GM18517 (cell line): ENCODE data around the gene RWDD3.

Experiments
- ATAC-seq: cut with Tn5 transposase; IDR thresholded peaks from one replicate; pipeline ENCODE4 v1.9.1; 2021; ENCODE audit warnings: mild to moderate bottlenecking, moderate library complexity; ENCODE audit not compliant: unreplicated experiment

RWDD3 gene, protein sequence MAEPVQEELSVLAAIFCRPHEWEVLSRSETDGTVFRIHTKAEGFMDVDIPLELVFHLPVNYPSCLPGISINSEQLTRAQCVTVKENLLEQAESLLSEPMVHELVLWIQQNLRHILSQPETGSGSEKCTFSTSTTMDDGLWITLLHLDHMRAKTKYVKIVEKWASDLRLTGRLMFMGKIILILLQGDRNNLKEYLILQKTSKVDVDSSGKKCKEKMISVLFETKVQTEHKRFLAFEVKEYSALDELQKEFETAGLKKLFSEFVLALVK

DNA sequence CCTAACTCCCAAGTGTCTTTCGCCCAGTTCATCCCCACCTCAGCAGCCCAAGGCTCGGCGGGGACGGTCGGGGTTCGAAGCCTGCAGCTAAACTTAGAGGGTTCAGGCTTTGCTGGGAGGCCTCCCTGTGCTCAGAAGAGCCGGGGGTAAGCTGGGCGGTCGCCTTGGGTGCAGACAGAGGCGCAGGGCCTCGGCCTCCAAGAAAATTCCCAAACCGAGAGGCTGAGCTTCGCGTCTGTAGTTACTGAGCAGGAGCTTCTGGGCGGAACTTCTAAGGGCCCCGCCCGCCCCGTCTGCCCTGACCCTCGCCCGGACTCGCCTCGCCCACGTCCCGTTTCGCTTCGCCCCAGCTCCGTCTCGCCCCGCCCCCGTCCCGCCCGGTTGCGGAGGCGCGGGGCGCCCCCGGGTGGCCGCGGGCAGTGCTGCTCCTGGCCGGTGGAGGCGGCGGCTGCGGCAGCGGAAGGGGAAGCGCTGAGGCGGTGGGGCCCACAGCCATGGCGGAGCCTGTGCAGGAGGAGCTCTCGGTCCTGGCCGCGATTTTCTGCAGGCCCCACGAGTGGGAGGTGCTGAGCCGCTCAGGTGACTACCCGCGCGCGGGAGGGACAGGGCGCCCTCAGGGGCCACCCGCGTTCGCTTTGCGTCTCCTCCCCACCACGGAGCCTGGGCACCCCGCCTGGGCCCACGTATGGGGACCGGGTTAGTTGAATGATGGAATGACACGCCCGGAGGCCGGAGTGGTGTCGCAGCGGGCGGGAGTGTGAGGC is at the start of gene RWDD3:
RWDD3 (plus strand) TSS at position 474 of the 764 bp plus-strand sequence; CDS start at position 495, 21 bp downstream.
- peak; percentile 93 for ATAC-seq

DNA sequence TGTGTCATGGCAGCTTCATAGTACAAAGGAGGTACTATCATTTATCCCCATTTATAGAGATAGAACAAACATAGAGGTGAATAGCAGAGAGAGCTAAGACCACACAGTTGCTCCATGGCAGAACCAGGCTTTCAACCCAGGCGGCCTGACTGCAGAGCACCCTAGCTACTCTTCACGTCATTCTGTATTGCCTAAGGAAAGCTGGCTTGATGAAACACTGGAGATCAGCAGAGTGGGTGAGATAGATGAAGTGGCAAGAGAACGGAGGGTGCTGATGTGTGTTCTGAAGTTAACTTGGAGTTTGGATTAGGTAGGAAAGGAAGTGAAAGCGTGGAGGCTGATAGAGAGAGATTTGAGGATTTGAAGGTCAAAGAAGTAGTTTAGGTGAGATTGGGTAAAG is 47.9 kb upstream of the RWDD3 start:
- ATAC-seq = no peak

DNA sequence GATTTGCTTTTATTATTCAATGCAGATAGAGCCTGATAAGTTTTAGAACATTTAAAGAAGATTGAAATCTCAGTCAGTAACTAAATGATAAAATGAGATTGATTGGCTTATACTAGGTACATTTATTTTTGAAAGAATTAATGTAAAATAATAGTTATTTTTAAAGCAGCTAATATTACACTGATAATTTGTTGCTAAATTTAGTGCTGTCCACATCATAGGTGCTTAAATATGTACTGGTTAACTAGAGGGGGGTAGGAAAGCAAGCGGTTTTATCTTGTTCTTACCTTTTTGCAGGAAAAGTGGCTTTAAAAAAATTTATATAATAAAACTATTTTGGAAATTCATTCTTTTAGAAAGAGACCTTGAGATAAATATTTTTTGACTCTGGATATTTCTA is 40.4 kb upstream of the RWDD3 start:
- no peak for ATAC-seq

DNA sequence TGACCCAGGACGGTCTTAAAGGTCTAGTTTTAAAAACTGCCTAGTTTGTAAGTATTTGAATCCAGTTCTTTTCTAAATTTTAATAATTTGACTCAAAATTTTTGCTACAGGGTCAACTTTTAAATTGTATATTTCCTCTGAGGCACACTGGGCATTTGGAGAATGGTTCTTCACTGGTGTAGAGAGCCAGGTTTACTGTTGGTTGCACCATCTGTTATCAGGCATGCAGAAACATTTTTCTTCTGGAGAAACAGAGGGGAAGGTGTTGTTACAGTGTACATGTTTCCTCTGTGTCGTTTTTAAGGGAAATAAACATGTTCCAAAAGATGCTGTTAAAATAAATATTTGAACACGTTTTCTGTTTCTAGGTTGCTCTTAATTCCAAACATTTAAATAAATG is 39.0 kb upstream of the RWDD3 start:
- ATAC-seq = no peak

DNA sequence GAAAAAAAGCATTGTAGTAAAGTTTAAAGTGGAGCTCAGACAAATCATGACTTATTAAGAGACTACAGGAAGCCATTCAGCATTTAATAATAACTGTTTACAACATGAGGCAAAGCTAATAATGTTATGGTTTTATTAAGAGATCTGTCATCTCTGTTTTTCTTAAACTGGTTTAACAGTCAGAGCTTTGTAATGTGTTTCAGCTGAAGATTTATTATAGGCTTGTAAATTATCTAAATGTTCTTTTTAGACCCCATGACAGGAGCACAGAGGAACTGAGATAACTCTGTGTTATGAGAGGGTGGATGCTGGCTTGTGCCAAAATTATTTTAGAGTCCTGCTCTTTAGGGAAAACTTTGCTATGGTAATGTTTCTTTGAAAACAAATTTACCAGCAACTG is 38.0 kb upstream of the RWDD3 start:
- no peak for ATAC-seq

DNA sequence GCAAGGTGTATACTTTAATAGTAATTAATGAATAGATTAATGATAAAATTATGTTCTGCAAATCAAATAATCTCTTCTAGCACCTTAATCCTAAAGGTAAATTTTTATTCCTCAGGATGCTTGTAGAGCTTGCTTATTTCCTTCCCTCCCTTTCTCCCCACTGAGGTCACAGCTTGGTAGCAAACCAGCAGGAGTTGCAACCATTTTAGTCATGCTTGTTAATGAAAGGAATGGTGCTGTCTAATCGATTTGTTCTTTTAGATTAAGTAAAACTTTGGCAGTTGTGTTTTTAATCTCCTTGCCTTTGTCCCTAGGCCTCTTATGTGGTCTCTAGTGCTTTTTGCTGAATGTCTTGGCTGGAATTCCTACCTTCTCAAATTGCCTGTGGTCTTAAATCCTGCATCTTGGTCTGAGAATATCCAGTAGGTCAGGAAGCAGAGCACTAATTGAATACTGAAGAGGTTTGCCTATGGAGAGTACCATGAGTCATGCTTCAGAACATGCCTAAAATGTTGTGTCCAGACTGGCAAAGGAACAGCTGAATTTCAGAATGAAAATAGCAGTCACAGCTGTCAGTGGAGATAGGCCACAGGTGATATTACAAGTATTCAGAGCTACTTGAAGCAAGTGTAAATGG is 36.3 kb upstream of the RWDD3 start:
- no peak for ATAC-seq

DNA sequence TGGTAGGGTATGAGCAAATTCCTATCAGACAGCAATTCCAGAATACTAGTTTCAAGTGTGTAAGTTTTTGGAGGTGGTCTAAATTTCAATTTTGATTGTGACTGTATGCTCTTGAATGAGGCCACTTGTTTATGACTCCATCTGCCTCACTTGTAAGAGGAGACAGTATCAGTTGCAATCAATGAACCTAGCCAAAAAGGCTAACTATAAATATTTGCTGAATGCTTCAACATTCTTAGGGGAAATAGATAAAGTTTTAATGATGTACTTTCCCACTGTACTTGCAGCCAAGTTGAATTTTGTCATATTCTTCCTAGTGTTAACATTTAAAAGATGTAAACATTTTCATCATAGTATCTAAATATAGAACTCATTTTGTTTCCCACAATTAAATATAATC is 32.1 kb upstream of the RWDD3 start:
- ATAC-seq = no peak

DNA sequence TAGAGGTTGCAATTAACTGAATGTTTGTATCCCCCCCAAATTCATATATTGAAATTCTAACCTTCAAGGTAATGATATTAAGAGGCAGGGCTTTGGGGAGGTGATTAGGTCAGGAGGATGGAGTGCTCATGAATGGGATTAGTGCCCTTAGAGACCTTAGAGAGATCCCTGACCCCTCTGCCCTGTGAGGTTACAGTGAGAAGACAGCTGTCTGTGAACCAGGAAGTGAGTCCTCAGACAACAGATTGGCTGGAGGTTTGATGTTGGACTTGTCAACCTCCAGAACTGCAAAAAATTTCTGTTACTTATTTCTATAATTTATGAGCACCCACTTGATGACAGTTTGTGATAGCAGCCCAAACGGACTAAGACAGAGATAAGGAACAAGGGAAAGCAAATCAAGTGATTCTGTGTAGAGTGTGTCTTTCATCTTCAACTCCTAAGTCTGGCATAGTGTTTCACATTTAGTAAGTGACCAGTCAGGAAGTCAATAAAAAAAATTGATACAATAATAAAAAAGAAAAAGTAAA is 30.0 kb upstream of the RWDD3 start:
- ATAC-seq = no peak

DNA sequence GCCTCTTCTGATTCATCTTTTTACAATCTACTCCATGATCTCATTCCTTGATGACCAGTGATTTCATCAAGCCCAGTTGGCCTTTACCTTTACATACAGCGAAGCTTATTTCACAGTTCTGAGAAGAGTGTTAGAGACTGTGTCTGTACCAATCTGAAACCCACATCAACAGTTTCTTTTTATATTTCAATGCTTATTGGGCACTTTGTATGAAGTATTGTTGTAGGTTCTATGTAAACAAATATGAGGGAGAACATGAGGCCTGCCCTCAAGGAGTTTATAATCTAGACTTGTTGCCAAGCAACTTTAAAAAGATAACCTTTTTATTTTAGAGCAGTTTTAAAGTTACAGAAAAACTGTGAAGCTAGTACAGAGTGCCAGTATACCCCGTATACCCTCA is 27.5 kb upstream of the RWDD3 start:
- ATAC-seq = no peak

DNA sequence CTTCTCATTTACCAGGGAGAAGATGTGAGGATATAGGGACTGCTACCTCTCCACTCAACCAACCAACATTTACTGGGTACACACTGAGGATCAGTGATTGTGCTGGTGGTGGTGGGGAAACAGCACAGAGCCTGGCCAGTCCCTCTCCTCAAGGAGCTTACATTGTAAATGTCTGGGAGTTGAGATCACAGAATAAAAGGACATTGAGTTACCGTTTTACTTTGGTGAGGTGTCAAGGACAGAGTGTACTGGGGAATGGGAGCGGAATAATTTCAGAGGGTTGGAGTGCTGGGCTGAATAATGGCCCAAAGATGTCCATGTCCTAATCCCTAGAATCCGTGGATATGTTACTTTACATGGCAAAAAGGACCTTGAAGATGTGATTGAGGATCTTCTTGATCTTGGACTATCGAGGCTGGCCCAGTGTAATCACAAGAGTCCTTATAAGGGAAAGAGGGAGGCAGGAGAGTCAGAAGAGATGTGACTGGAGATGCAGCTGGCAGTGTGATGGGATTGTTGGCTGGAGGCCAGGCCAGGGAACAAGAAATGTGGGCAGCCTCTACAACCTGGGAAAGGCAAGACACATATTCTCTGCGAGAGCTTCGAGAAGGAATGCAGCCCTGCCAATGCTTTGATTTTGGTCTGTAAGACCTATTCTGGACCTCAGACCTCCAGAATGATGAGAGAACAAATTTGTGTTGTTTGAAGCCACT is 26.6 kb upstream of the RWDD3 start:
- ATAC-seq = no peak

DNA sequence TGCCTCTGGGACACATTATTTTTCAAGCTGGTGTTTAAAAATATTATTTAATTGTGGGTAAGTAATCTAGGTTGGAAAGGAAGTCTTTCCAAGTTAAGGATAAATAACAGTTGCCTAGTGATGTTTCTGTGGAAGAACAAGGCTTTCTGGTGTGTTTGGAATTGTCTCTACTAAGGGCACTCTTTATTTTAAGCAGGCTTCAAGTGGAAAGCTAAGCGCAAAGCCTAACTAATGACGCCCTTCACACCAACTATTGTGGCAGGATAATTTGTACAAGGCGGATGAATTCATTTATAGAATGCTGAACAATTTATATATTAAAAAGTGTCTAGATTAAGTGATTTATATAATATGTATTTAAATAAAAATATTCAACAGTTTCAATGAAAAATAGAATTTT is 25.1 kb upstream of the RWDD3 start:
- no peak for ATAC-seq

DNA sequence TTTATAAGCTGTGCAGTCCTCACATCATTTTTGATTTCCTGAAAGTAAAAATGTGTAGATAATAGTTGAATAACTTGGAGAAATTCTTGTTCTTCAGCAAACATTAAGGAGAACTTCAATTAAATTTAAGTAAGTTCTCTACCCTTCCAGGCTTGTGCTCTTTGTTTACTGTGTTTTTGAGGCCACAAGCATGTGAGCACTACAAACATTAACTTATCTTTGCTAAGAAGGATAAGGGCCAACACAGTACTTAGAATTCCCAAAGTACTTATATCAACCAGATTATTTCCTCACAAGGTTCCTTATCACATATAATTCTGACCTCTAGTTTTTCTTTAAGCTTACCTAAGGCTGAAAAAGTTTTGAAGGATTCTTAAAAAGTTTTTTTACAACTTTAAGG is 24.7 kb upstream of the RWDD3 start:
- ATAC-seq = no peak

DNA sequence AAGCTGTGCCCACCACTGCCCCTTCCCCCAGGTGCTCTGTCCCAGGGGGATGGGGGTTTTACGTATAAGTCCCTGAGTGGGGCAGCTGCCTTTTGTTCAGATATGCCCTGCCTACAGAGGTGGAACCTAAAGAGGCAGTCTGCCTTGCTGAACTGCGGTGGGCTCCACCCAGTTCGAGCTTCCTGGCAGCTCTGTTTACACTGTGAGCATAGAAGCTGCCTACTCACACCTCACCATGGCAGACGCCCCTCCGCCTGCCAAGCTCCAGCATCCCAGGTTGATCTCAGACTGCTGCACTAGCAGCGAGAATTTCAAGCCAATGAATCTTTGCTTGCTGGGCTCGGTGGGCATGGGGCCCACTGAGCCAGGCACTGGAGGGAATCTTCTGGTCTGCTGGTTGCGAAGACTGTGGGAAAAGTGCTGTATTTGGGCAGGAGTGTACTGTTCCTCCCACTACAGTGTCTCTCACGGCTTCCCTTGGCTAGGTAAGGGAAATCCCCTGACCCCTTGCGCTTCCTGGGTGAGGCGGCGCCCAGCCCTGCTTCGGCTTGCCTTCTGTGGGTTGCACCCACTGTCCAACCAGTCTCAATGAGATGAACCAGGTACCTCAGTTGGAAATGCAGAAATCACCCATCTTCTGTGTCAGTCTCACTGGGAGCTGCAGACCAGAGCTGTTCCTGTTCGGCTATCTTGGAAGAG is 17.6 kb upstream of the RWDD3 start:
- ATAC-seq = no peak

DNA sequence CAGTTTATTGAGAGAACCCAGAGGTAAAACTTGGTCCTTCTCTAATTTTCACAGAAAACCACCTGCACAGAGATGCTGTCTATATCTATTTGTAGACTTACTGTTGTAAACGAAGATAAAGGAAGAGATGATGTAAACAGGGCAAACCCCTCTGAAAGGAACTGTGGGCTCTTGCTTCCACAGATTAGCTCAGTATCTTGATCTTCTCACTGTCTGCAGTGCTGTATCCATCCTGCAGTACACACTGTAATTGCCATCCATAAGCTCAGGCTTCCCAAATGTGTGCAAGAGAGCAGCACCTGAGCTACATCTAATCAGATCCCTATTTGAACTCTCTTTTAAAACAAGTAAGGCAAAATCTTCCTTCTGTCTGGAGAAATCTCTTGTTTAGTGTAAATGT is 16.6 kb upstream of the RWDD3 start:
- ATAC-seq = no peak

DNA sequence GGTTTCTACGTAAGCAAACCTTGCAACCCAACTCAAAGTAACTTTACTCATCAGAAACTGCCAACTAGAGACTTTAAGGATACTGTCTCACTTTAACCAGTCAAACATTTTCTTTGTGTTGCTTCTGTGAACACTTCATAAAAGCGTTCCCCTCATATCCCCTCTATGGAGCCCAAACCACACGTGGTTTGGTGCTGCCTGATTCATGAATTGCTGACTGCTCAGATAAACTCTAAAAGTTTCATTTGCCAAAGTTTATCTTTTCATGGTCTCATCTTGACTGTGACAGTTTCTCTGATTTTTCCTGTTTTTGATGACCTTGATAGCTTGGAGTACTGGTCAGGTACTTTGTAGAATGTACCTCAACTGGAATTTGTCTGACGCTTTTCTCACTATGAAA is 14.6 kb upstream of the RWDD3 start:
- no peak for ATAC-seq

DNA sequence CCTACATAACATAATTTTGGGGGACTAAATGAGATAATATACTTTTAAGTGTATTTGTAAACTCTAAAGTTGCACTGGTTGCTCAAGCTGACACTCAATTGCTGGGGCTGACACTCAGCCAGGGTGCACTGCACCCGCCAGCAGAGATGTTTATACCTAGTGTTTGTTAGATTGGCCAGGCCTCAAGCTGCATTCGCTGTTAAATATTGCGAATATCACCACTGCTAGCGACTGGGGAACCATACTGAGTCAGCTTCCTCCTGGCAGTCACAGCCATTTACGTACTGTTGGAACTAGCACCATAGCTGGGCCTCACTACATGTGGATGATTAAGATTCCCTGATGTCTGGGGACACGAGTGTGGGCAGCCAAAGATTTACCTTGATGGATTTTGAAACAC is 12.7 kb upstream of the RWDD3 start:
- ATAC-seq = no peak

DNA sequence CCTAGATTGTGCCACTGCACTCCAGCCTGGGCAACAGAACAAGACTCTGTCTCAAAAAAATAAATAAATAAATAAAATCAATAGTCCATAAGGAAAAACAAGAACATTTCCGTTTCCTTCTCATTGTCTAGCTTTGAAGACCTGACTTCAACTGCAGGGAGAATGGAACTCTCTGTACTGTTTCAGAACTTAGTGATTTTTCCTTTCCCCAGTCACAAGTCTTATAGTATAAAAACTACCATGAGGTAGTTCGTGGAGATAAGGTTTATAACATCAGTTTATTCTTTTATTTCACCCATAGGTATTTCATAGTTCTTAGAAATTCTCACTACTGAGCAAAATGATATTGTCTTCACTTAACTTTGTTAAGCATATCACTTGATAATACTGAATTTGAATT is 11.4 kb upstream of the RWDD3 start:
- no peak for ATAC-seq

DNA sequence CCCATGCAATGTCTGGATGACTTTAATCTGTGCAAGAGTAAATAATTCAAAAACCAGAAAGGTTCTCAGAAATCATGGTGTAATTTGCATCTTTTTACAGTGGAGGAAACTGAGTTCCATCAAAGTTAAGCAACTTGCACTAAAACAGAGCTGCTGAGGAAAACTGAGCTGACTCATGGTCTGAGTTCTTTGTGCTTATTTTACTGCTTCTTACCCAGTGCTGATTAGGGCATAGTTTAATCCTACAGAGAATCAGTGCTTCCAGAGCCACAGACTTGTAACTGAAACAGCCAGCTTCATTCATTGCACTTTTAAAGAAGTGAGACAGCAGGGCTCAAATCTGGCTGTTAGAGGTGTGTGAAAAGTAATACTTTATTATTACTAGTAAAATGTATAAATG is 10.9 kb upstream of the RWDD3 start:
- no peak for ATAC-seq

DNA sequence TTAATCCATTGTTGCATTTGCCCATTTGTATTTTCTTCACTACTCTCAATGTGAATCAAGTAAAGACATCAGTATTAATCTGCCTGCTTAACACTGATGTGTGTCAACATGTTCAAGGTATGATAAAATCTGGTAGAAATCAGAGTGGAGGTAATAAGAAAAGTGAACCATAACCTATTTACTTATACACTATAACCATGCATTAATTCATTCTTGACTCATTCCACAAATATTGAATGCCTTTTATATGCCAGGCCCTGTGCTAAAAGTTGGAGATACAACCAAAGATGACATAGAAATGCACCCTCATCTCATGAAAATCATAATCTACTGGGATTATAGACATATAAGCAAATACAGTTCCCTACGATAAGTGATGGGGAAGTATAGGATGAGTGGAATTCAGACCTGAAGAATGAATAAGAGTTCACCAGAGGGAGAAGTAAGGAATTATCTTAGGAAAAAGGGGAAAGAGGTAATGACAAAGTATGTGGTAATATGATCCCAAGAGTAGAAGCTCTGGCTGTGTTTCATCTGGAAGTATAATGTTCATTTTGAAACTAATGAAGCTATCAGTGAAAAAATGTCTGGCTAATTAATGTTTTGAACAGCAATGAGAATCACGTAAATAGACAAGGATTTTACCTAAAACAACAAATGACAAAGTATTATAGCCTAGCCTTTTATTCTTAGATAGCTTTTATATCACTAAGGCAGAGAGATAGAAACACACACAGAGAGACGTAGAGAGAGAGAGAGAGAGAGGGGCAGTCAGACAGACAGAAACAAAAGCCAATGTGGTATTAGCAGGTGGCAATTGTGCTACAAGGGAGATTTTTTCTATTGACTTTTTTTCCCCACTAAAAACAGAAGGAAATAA is 7.0 kb upstream of the RWDD3 start:
- ATAC-seq = no peak

DNA sequence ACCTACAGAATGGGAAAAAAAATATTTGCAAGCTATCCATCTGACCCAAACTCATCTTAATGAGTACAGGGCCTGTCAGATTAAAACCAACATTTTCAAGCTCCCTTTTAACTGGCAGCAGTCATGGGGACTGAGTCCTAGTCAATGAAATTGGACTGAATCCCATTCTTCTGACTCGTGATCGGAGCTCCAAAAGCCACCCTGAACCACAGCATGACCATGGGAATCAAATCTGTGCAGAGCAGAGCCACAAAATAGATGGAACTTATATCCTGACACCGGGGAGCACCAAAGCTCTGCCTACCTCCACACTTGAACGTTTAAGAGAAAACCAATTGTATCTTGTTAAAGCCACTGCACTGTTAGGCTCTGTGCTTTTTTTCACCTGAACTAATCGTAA is 5.0 kb upstream of the RWDD3 start:
- no peak for ATAC-seq
